Measurements from ENCODE around the gene CDK5RAP2. TPM values are rescaled to one million over a fixed set of nuclear protein-coding genes. Genes with fewer than 3 reads are reported as not detected.

CDK5RAP2 gene
- total and polyA plus RNA-seq, 10 of the 15 experiments (the other 5 are each of a cell fraction or from before 2014, with no cell fraction given), result 16.2 to 53.5 (median 34.5) TPM

DNA sequence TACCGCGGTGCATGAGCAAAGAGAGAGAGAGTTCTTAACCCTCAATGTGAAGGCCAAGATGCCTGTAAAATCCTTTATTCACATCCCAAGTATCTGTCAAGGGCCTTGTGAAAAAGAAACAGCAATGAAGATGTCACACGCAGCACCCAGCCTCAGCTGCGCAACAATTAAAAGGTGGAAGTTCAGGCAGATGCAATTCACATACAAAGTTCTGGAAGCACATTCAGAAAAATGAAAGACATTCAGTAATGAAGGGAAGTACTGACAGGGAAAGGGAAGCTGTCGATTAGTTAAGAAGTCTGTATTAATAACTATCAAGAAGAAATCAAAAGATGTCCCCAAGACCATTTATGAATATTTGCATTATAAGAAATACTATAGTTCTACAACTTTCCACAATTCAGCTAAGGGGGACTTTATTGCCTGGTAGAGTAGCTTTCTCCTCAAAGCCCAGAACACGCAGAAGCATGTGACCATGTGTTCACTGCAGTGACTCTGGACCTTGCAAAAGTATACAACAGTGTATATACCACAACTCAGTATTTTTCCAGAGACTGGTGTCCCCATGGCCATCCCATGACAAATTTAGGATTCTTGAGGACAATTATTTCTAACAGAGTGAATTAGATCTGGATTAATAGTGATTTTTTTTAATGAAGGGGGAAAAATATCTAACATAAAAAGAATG lies 137.5 kb downstream of the CDK5RAP2 start:
- no peak overlapping the region for H2AFZ ChIP-seq (ENCODE audit: control insufficient read depth, low read depth, low read length)
- WGBS (ENCODE audit: insufficient coverage, insufficient replicate concordance, low lambda C conversion rate, missing lambda C conversion rate), result 95% methylated on average over 6 of the region's 6 CpGs
- SMC1A ChIA-PET (ENCODE audit: uncharacterized antibody, unreplicated experiment), result no interaction called here
- CTCF ChIA-PET, result no interaction called here
- intact Hi-C loops (cut with micrococcal nuclease; ENCODE audit: unreplicated experiment) (no loop called here), in situ Hi-C loops (cut with MboI) (no loop called here)
- no TSS peak for BruUV-seq (replicated peaks)
- no peak overlapping the region for H3K4me2 ChIP-seq (ENCODE audit: control insufficient read depth, insufficient read depth)
- no peaks in the 10 kb centered on the region for H3K9me3 ChIP-seq (replicated peaks; ENCODE audit: control insufficient read depth, insufficient read depth, low read length)
- H3K27ac ChIP-seq (ENCODE audit: control insufficient read depth, insufficient read depth), result no peak overlapping the region
- no peak for FAIRE-seq
- H3K27me3 ChIP-seq (replicated peaks in 1 of 2; ENCODE audit: control insufficient read depth in 2 of 2, insufficient read depth in 2 of 2, low read length in 1 of 2), result no peaks in the 10 kb centered on the region
- H3K36me3 ChIP-seq (ENCODE audit: control insufficient read depth in 2 of 2, insufficient read depth in 2 of 2, low read length in 1 of 2), result peaks cover 13 to 31% of the 10 kb centered on the region in 2 experiments
- H3K4me3 ChIP-seq, result no peak overlapping the region
- no peaks in the 10 kb centered on the region; the same call in 1 of the 2 replicates for H3K4me1 ChIP-seq (ENCODE audit: control insufficient read depth, insufficient read depth, low read length)
- H3K9ac ChIP-seq (ENCODE audit: control insufficient read depth, insufficient read depth, low read length), result no peak overlapping the region
- no peak for ATAC-seq
- no peaks in the 10 kb centered on the region for H4K20me1 ChIP-seq (ENCODE audit: control insufficient read depth, insufficient read depth)
- DNase-seq (ENCODE audit: low read depth, low spot score), result no peak
- POLR2A ChIA-PET, result no interaction called here
- RAD21 ChIA-PET (ENCODE audit: unreplicated experiment), result no interaction called here
- H3K79me2 ChIP-seq (ENCODE audit: control insufficient read depth, insufficient read depth, low read length), result no peaks in the 10 kb centered on the region
- TF ChIP-seq RAD21 (IDR thresholded peaks at IDR 0.05; ENCODE audit: insufficient read depth, low read depth, low read length) (no peak), CBX5 (IDR thresholded peaks at IDR 0.05; ENCODE audit: low read depth) (no peak), STAT1 (conservative IDR thresholded peaks at IDR 0.05) (no peak), HDAC6 (IDR thresholded peaks at IDR 0.05; ENCODE audit: unreplicated experiment) (no peak), PAX5 (IDR thresholded peaks at IDR 0.05; ENCODE audit: borderline replicate concordance, low read depth, low read length) (no peak), RELA (IDR thresholded peaks at IDR 0.05; ENCODE audit: borderline replicate concordance, partially characterized antibody) (no peak), CBX3 (IDR thresholded peaks at IDR 0.05; ENCODE audit: borderline replicate concordance, low read depth) (no peak), ZNF207 (IDR thresholded peaks at IDR 0.05; ENCODE audit: borderline replicate concordance) (no peak), SMC3 (IDR thresholded peaks at IDR 0.05; ENCODE audit: borderline replicate concordance, low read length) (no peak), SUPT20H (IDR thresholded peaks at IDR 0.05; ENCODE audit: borderline replicate concordance, control insufficient read depth, low read depth, low read length) (no peak), ZNF24 (IDR thresholded peaks at IDR 0.05) (no peak)
- TF ChIP-seq, protein P1, sequence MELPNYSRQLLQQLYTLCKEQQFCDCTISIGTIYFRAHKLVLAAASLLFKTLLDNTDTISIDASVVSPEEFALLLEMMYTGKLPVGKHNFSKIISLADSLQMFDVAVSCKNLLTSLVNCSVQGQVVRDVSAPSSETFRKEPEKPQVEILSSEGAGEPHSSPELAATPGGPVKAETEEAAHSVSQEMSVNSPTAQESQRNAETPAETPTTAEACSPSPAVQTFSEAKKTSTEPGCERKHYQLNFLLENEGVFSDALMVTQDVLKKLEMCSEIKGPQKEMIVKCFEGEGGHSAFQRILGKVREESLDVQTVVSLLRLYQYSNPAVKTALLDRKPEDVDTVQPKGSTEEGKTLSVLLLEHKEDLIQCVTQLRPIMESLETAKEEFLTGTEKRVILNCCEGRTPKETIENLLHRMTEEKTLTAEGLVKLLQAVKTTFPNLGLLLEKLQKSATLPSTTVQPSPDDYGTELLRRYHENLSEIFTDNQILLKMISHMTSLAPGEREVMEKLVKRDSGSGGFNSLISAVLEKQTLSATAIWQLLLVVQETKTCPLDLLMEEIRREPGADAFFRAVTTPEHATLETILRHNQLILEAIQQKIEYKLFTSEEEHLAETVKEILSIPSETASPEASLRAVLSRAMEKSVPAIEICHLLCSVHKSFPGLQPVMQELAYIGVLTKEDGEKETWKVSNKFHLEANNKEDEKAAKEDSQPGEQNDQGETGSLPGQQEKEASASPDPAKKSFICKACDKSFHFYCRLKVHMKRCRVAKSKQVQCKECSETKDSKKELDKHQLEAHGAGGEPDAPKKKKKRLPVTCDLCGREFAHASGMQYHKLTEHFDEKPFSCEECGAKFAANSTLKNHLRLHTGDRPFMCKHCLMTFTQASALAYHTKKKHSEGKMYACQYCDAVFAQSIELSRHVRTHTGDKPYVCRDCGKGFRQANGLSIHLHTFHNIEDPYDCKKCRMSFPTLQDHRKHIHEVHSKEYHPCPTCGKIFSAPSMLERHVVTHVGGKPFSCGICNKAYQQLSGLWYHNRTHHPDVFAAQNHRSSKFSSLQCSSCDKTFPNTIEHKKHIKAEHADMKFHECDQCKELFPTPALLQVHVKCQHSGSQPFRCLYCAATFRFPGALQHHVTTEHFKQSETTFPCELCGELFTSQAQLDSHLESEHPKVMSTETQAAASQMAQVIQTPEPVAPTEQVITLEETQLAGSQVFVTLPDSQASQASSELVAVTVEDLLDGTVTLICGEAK (IDR thresholded peaks at IDR 0.05; ENCODE audit: borderline replicate concordance), result no peak
- TF ChIP-seq, protein P2, sequence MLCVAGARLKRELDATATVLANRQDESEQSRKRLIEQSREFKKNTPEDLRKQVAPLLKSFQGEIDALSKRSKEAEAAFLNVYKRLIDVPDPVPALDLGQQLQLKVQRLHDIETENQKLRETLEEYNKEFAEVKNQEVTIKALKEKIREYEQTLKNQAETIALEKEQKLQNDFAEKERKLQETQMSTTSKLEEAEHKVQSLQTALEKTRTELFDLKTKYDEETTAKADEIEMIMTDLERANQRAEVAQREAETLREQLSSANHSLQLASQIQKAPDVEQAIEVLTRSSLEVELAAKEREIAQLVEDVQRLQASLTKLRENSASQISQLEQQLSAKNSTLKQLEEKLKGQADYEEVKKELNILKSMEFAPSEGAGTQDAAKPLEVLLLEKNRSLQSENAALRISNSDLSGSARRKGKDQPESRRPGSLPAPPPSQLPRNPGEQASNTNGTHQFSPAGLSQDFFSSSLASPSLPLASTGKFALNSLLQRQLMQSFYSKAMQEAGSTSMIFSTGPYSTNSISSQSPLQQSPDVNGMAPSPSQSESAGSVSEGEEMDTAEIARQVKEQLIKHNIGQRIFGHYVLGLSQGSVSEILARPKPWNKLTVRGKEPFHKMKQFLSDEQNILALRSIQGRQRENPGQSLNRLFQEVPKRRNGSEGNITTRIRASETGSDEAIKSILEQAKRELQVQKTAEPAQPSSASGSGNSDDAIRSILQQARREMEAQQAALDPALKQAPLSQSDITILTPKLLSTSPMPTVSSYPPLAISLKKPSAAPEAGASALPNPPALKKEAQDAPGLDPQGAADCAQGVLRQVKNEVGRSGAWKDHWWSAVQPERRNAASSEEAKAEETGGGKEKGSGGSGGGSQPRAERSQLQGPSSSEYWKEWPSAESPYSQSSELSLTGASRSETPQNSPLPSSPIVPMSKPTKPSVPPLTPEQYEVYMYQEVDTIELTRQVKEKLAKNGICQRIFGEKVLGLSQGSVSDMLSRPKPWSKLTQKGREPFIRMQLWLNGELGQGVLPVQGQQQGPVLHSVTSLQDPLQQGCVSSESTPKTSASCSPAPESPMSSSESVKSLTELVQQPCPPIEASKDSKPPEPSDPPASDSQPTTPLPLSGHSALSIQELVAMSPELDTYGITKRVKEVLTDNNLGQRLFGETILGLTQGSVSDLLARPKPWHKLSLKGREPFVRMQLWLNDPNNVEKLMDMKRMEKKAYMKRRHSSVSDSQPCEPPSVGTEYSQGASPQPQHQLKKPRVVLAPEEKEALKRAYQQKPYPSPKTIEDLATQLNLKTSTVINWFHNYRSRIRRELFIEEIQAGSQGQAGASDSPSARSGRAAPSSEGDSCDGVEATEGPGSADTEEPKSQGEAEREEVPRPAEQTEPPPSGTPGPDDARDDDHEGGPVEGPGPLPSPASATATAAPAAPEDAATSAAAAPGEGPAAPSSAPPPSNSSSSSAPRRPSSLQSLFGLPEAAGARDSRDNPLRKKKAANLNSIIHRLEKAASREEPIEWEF (IDR thresholded peaks at IDR 0.05; ENCODE audit: insufficient replicate concordance, low read depth, low read length), result no peak
- TF ChIP-seq, protein P3, sequence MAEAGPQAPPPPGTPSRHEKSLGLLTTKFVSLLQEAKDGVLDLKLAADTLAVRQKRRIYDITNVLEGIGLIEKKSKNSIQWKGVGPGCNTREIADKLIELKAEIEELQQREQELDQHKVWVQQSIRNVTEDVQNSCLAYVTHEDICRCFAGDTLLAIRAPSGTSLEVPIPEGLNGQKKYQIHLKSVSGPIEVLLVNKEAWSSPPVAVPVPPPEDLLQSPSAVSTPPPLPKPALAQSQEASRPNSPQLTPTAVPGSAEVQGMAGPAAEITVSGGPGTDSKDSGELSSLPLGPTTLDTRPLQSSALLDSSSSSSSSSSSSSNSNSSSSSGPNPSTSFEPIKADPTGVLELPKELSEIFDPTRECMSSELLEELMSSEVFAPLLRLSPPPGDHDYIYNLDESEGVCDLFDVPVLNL (IDR thresholded peaks at IDR 0.05; ENCODE audit: low read depth, low read length), result no peak
